Thyroid gland (tissue), 4 donors: ENCODE results near the gene CA14.

ENCODE experiments used
- CTCF ChIP-seq, 6 experiments: fragments of 200-600 bp in 3 of 6; fragments of 450-650 bp in 3 of 6; sonication (generic) in 3 of 6; IDR thresholded peaks; one replicate each; pipeline ENCODE4 v1.5.1; 2016 to 2019; ENCODE audit warnings: antibody characterized with exemption in 6 of 6, mild to moderate bottlenecking in 2 of 6, inconsistent platforms in 1 of 6, moderate library complexity in 1 of 6
- POLR2A ChIP-seq, 2 donors: fragments of 450-650 bp; IDR thresholded peaks; one replicate each; pipeline ENCODE4 v1.6.1; 2017; ENCODE audit warnings: antibody characterized with exemption in 2 of 2, mild to moderate bottlenecking in 2 of 2, moderate library complexity in 1 of 2

GRCh38 chr1:150259758-150260669, 2.4 kb downstream of the CA14 start:
- no peak for TF ChIP-seq CTCF (IDR thresholded peaks at IDR 0.05)
- TF ChIP-seq POLR2A (IDR thresholded peaks at IDR 0.05): peak in 1 of 2 donors; percentile 58
